ENCODE measurements around the gene CACNA2D4. TPM values are rescaled to one million over a fixed set of nuclear protein-coding genes. Genes with fewer than 3 reads are reported as not detected.
A peak's percentile ranks its signal among the peaks of the same experiment; 100 is the strongest.

The CACNA2D4 gene
- total RNA-seq, 4 donors from 2014 or later: 0.84 to 3.8 (median 3.4) TPM

- WGBS: 88% methylated on average over 10 of the region's 22 CpGs
- Histone ChIP-seq H3K4me1 (peaks cover 53 to 79% (median 69%) of the 10 kb centered on the region in 4 donors), H3K27ac (replicated peaks in 1 of 4) (peak overlapping the region in 3 of 4 donors; percentile 15 to 54 (median 38))
These were observed 10.1 kb upstream of the CACNA2D4 start for GRCh38 chr12:1928439-1929121.

GRCh38 chr12:1927751-1928351 is 9.4 kb upstream of the CACNA2D4 start:
- peaks cover 46 to 72% (median 62%) of the 10 kb centered on the region in 4 donors for H3K4me1 ChIP-seq
- no peaks in the 10 kb centered on the region for H3K9me3 ChIP-seq
- 25% methylated on average over 8 of the region's 15 CpGs for WGBS
- H3K27me3 ChIP-seq: no peaks in the 10 kb centered on the region
- no peaks in the 10 kb centered on the region for H3K36me3 ChIP-seq
- TF ChIP-seq POLR2AphosphoS5 (IDR thresholded peaks at IDR 0.05): peak in 1 of 2 donors; percentile 54
- no peak for TF ChIP-seq POLR2A (IDR thresholded peaks at IDR 0.05; ENCODE audit: low read depth)
- peak; percentile 60 for TF ChIP-seq EP300 (IDR thresholded peaks at IDR 0.05)
- no peak for TF ChIP-seq CTCF (IDR thresholded peaks at IDR 0.05)
- intact Hi-C loops (cut with DNase I): no loop called here
- H3K27ac ChIP-seq (replicated peaks in 1 of 4): peak overlapping the region in 3 of 4 donors; percentile 15 to 54 (median 38)
- peak; percentile 87 for DNase-seq (ENCODE audit: extremely low spot score)
- H3K4me3 ChIP-seq: no peak overlapping the region

More at GRCh38 chr12:1928439-1929121, 10.1 kb upstream of the CACNA2D4 start:
- intact Hi-C loops (cut with DNase I): no loop called here
- Histone ChIP-seq H3K9me3 (no peaks in the 10 kb centered on the region), H3K4me3 (no peak overlapping the region), H3K36me3 (no peaks in the 10 kb centered on the region), H3K27me3 (no peaks in the 10 kb centered on the region)
- TF ChIP-seq EP300 (IDR thresholded peaks at IDR 0.05): no peak
- no peak for TF ChIP-seq CTCF (IDR thresholded peaks at IDR 0.05)
- TF ChIP-seq POLR2A (IDR thresholded peaks at IDR 0.05; ENCODE audit: low read depth): no peak
- TF ChIP-seq POLR2AphosphoS5 (IDR thresholded peaks at IDR 0.05): no peak
- no peak for DNase-seq (ENCODE audit: extremely low spot score)

GRCh38 chr12:1927051-1927680 is 8.7 kb upstream of the CACNA2D4 start:
- peaks cover 40 to 65% (median 55%) of the 10 kb centered on the region in 4 donors for H3K4me1 ChIP-seq
- no peak for TF ChIP-seq POLR2AphosphoS5 (IDR thresholded peaks at IDR 0.05)
- no peak for TF ChIP-seq CTCF (IDR thresholded peaks at IDR 0.05)
- no peak for TF ChIP-seq EP300 (IDR thresholded peaks at IDR 0.05)
- no peak for TF ChIP-seq POLR2A (IDR thresholded peaks at IDR 0.05; ENCODE audit: low read depth)
- H3K9me3 ChIP-seq: no peaks in the 10 kb centered on the region
- H3K36me3 ChIP-seq: no peaks in the 10 kb centered on the region
- H3K27ac ChIP-seq (replicated peaks in 1 of 4): peak overlapping the region in 1 of 4 donors; percentile 54
- intact Hi-C loops (cut with DNase I): no loop called here
- no peak overlapping the region for H3K4me3 ChIP-seq
- peak; percentile 77 for DNase-seq (ENCODE audit: extremely low spot score)
- H3K27me3 ChIP-seq: no peaks in the 10 kb centered on the region
- WGBS: 95% methylated on average over 11 of the region's 11 CpGs

- Histone ChIP-seq H3K27ac (replicated peaks in 1 of 4) (peak overlapping the region in 1 of 4 donors; percentile 1), H3K4me3 (no peak overlapping the region), H3K36me3 (no peaks in the 10 kb centered on the region), H3K27me3 (no peaks in the 10 kb centered on the region), H3K4me1 (peaks cover 36 to 56% (median 46%) of the 10 kb centered on the region in 4 donors), H3K9me3 (no peaks in the 10 kb centered on the region)
- peak; percentile 62 for DNase-seq (ENCODE audit: extremely low spot score)
- TF ChIP-seq EP300 (IDR thresholded peaks at IDR 0.05) (no peak), CTCF (IDR thresholded peaks at IDR 0.05) (no peak), POLR2AphosphoS5 (IDR thresholded peaks at IDR 0.05) (no peak), POLR2A (IDR thresholded peaks at IDR 0.05; ENCODE audit: low read depth) (no peak)
- 74% methylated on average over 7 of the region's 7 CpGs for WGBS
- intact Hi-C loops (cut with DNase I): no loop called here
These were observed 7.8 kb upstream of the CACNA2D4 start for GRCh38 chr12:1926251-1926657.

Data from esophagus muscularis mucosa (tissue), 4 donors.